Gastrocnemius medialis (tissue), 4 donors: Measurements from ENCODE around the gene THADA. TPM values are rescaled to one million over a fixed set of nuclear protein-coding genes. Genes with fewer than 3 reads are reported as not detected.
A peak's percentile ranks its signal among the peaks of the same experiment; 100 is the strongest.
"Not testable (repeated sequence)": the region's sequence is repeated elsewhere in the genome, so short reads cannot be mapped to it uniquely, and the experiment has no call there.

Experiments
- ATAC-seq, 2 donors: fragments of 150-250 bp; one replicate each; pipeline ENCODE4 v1.9.1; 2016
- DNase-seq, 2 donors: peaks; one replicate each; pipeline ENCODE4 v3.0.0-alpha.2; 2019
- H3K27ac ChIP-seq, 4 donors: fragments of 200-600 bp; sonication (generic); 1 replicate in 1 of 4; 2 replicates in 3 of 4; pipeline ENCODE4 v1.5.1; 2016 to 2018; ENCODE audit warnings: mild to moderate bottlenecking in 2 of 4, moderate library complexity in 1 of 4
- H3K27me3 ChIP-seq, 3 donors: fragments of 200-600 bp; sonication (generic) in 2 of 3; 1 replicate in 1 of 3; 2 replicates in 2 of 3; pipeline versions ENCODE4 v1.5.1 to v1.6.0; 2016 to 2019; ENCODE audit warnings: mild to moderate bottlenecking in 1 of 3, moderate library complexity in 1 of 3
- H3K36me3 ChIP-seq, 2 donors: fragments of 200-600 bp; sonication (generic) in 1 of 2; one replicate each; pipeline ENCODE4 v1.5.1; 2017 to 2018
- H3K4me1 ChIP-seq, 2 donors: fragments of 200-600 bp; sonication (generic) in 1 of 2; one replicate each; pipeline ENCODE4 v1.5.1; 2016 to 2017; ENCODE audit warnings: mild to moderate bottlenecking in 2 of 2
- H3K4me3 ChIP-seq, 4 donors: fragments of 200-600 bp; sonication (generic) in 3 of 4; 1 replicate in 1 of 4; 2 replicates in 3 of 4; pipeline ENCODE4 v1.5.1; 2016 to 2019; ENCODE audit warnings: mild to moderate bottlenecking in 2 of 4
- H3K9me3 ChIP-seq, 3 donors: fragments of 200-600 bp; sonication (generic) in 2 of 3; 1 replicate in 1 of 3; 2 replicates in 2 of 3; pipeline ENCODE4 v1.5.1; 2016 to 2019
- POLR2A ChIP-seq, 2 donors: fragments of 450-650 bp; IDR thresholded peaks; one replicate each; pipeline ENCODE4 v1.6.1; 2017; ENCODE audit warnings: antibody characterized with exemption in 2 of 2, mild to moderate bottlenecking in 2 of 2, moderate library complexity in 2 of 2
- in situ Hi-C, 4 donors: fragments of 200-750 bp; cut with MboI; loops; one replicate each; pipeline versions ENCODE4 v1.15.0 to v1.8.0; 2017; ENCODE audit warnings: low sequenced_read_pairs in 4 of 4
- intact Hi-C: fragments of 100-400 bp; cut with DNase I; formaldehyde crosslinking; loops from one replicate; pipeline ENCODE4 v1.15.1; 2023; ENCODE audit warnings: low total_unique reads
- total RNA-seq, 4 donors: library from RNA; depleted of rRNA; stranded (reverse); fragments of >200 nt; gene quantifications; one replicate each; pipeline versions ENCODE4 v1.1.0 to v1.2.3, GENCODE V29; 2016
- TF ChIP-seq, protein P1 (sequence below), 5 experiments: fragments of 450-650 bp in 3 of 5; fragments of 200-600 bp in 2 of 5; sonication (generic) in 2 of 5; IDR thresholded peaks in 4 of 5; conservative IDR thresholded peaks in 1 of 5; 1 replicate in 4 of 5; 2 replicates in 1 of 5; pipeline ENCODE4 v1.5.1; 2016 to 2019; ENCODE audit warnings: antibody characterized with exemption in 5 of 5, mild to moderate bottlenecking in 3 of 5, moderate library complexity in 3 of 5

Gene THADA
- total RNA-seq, 4 donors from 2014 or later: 13.6 to 19.0 (median 16.2) TPM

DNA sequence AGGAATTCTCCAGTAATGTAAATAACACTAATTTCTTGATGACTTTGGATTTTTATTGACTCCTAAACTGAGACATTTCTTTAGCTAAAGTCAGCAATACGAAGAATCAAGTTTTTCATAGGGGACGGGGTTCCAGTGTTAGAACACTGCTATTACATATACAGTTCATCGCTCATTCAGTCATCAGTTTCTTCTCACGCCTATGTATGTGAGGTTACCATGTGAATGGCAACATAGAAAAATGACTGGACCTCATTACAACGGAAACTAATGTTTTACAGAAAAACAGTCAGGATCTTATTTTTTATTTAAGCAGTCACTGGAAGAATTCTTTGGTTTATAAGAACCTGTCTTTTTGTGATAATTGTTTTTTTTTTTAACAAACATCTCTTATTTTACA lies 56.4 kb downstream of the THADA start:
- Histone ChIP-seq H3K27me3 (no peaks in the 10 kb centered on the region), H3K36me3 (no peaks in the 10 kb centered on the region), H3K4me3 (no peak overlapping the region), H3K27ac (peak overlapping the region; percentile 69 to 77 (median 72)), H3K9me3 (no peaks in the 10 kb centered on the region), H3K4me1 (peaks cover 6 to 11% of the 10 kb centered on the region in 2 donors)
- ATAC-seq: no peak
- intact Hi-C loops (no loop called here), in situ Hi-C loops (loop anchor here in 1 of 4 donors (5.0 kb wide), 1 partner anchor 42 kb away; no protein-coding TSS in a partner anchor)
- no peak for DNase-seq
- TF ChIP-seq POLR2A (IDR thresholded peaks at IDR 0.05): no peak
- TF ChIP-seq, protein P1, sequence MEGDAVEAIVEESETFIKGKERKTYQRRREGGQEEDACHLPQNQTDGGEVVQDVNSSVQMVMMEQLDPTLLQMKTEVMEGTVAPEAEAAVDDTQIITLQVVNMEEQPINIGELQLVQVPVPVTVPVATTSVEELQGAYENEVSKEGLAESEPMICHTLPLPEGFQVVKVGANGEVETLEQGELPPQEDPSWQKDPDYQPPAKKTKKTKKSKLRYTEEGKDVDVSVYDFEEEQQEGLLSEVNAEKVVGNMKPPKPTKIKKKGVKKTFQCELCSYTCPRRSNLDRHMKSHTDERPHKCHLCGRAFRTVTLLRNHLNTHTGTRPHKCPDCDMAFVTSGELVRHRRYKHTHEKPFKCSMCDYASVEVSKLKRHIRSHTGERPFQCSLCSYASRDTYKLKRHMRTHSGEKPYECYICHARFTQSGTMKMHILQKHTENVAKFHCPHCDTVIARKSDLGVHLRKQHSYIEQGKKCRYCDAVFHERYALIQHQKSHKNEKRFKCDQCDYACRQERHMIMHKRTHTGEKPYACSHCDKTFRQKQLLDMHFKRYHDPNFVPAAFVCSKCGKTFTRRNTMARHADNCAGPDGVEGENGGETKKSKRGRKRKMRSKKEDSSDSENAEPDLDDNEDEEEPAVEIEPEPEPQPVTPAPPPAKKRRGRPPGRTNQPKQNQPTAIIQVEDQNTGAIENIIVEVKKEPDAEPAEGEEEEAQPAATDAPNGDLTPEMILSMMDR (IDR thresholded peaks at IDR 0.05 in 4 of 5, conservative IDR thresholded peaks at IDR 0.05 in 1 of 5): no peak

- Histone ChIP-seq H3K4me3 (no peak overlapping the region), H3K27ac (peak overlapping the region; percentile 69 to 77 (median 72)), H3K27me3 (no peaks in the 10 kb centered on the region), H3K9me3 (no peaks in the 10 kb centered on the region), H3K4me1 (peaks cover 6 to 11% of the 10 kb centered on the region in 2 donors), H3K36me3 (no peaks in the 10 kb centered on the region)
- intact Hi-C loops: no loop called here
- in situ Hi-C loops: loop anchor here in 1 of 4 donors (5.0 kb wide), 1 partner anchor 41 kb away; no protein-coding TSS in a partner anchor
- DNase-seq (no peak), ATAC-seq (no peak)
- TF ChIP-seq, protein P1 (IDR thresholded peaks at IDR 0.05 in 4 of 5, conservative IDR thresholded peaks at IDR 0.05 in 1 of 5): no peak
- no peak for TF ChIP-seq POLR2A (IDR thresholded peaks at IDR 0.05)
Observed at GRCh38 chr2:43538034-43538670, 57.7 kb downstream of the THADA start.

DNA sequence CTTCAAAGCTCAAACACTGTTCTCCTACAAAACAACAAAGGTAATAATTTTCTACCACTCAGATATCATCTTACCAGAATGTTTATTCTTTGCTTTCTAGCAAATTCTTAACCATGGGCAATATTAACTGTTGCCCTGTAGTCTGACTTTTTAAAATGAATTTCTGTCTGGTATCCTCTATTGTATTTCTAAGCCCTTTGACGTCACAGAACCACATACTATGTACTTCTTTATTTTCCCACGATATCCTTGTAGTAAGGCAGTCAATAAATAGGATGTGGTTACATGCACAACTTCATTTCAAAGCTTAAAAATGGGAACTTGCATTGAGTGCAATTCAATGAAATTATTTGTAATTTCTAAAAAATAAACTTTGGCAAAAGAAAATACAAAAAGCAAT lies 58.7 kb downstream of the THADA start:
- no peak overlapping the region for H3K4me3 ChIP-seq
- no peaks in the 10 kb centered on the region for H3K36me3 ChIP-seq
- in situ Hi-C loops (loop anchor here in 1 of 4 donors (5.0 kb wide), 1 partner anchor 40 kb away; no protein-coding TSS in a partner anchor), intact Hi-C loops (no loop called here)
- peaks cover 6 to 11% of the 10 kb centered on the region in 2 donors for H3K4me1 ChIP-seq
- H3K9me3 ChIP-seq: no peaks in the 10 kb centered on the region
- no peak for ATAC-seq
- no peaks in the 10 kb centered on the region for H3K27me3 ChIP-seq
- DNase-seq: no peak
- TF ChIP-seq, protein P1 (IDR thresholded peaks at IDR 0.05 in 4 of 5, conservative IDR thresholded peaks at IDR 0.05 in 1 of 5): no peak
- no peak for TF ChIP-seq POLR2A (IDR thresholded peaks at IDR 0.05)
- H3K27ac ChIP-seq: no peak overlapping the region

- in situ Hi-C loops: no loop called here
- H3K27ac ChIP-seq: no peak overlapping the region
- TF ChIP-seq, protein P1 (IDR thresholded peaks at IDR 0.05 in 4 of 5, conservative IDR thresholded peaks at IDR 0.05 in 1 of 5): no peak
- TF ChIP-seq POLR2A (IDR thresholded peaks at IDR 0.05): no peak
- DNase-seq (no peak), ATAC-seq (no peak)
- no peaks in the 10 kb centered on the region for H3K27me3 ChIP-seq
- H3K36me3 ChIP-seq: no peaks in the 10 kb centered on the region
- intact Hi-C loops: no loop called here
- H3K9me3 ChIP-seq: no peaks in the 10 kb centered on the region
- no peak overlapping the region for H3K4me3 ChIP-seq
- H3K4me1 ChIP-seq: peaks cover 6% of the 10 kb centered on the region in 2 donors
Observed at GRCh38 chr2:43534569-43534968, 61.3 kb downstream of the THADA start.

- ATAC-seq, H3K4me3 ChIP-seq, H3K27ac ChIP-seq, intact Hi-C loops, H3K4me1 ChIP-seq, in situ Hi-C loops, H3K27me3 ChIP-seq, H3K36me3 ChIP-seq, H3K9me3 ChIP-seq, DNase-seq: not testable (repeated sequence)
Observed at GRCh38 chr2:43532572-43532971, 63.3 kb downstream of the THADA start.
